SK-N-MC (cell line): ENCODE results near the gene TMEM204.

Source experiments
- EZH2 ChIP-seq: fragments of 200-600 bp; sonication (generic); IDR thresholded peaks from one replicate; pipeline ENCODE4 v1.6.1; 2017; ENCODE audit warnings: antibody characterized with exemption
- POLR2AphosphoS5 ChIP-seq: IDR thresholded peaks from 2 replicates; pipeline ENCODE4 v1.6.1; 2012; ENCODE audit warnings: mild to moderate bottlenecking, low read depth, low read length, borderline replicate concordance

DNA sequence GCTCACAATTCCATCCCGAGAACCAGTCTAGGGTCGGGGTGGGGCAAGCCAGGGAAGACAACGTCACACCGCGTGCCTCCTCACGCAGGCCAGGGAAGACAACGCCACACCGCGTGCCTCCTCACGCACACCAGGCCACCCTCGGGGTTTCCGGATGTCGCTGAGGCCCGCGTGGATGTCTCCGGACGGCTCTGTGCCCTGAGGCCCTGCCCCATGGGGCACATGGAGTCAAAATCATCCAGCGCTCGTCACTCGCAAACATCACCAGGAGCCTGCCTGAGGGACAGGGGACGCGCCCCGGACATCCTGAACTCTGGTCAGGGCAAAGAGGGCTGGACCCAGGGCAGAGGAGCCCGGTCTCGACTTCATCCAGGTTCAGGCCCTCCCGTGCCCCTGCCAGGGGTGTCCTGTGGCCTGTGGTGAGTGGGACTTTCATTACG is 3.7 kb downstream of the TMEM204 start:
- TF ChIP-seq POLR2AphosphoS5 (no peak), EZH2 (no peak)
